Measurements from ENCODE around the gene IQGAP3.
"Not testable (repeated sequence)": the region's sequence is repeated elsewhere in the genome, so short reads cannot be mapped to it uniquely, and the experiment has no call there.

The IQGAP3 gene

GRCh38 chr1:156565519-156565918 lies 6.8 kb downstream of the IQGAP3 start:
- TF ChIP-seq ZNF274 (IDR thresholded peaks at IDR 0.05; ENCODE audit: low read depth, low read length) = no peak
- no peak overlapping the region for H3K4me3 ChIP-seq (ENCODE audit: low read length)

GRCh38 chr1:156560585-156561163 lies 11.7 kb downstream of the IQGAP3 start:
- H3K4me3 ChIP-seq (ENCODE audit: low read length) = no peak overlapping the region
- no peak for TF ChIP-seq ZNF274 (IDR thresholded peaks at IDR 0.05; ENCODE audit: low read depth, low read length)

- H3K4me3 ChIP-seq (ENCODE audit: low read length) = no peak overlapping the region
- TF ChIP-seq ZNF274 (IDR thresholded peaks at IDR 0.05; ENCODE audit: low read depth, low read length) = no peak
These were observed 12.5 kb downstream of the IQGAP3 start for GRCh38 chr1:156559797-156560385.

- no peak for TF ChIP-seq ZNF274 (IDR thresholded peaks at IDR 0.05; ENCODE audit: low read depth, low read length)
- no peak overlapping the region for H3K4me3 ChIP-seq (ENCODE audit: low read length)
These were observed 13.1 kb downstream of the IQGAP3 start for GRCh38 chr1:156559086-156559796.

GRCh38 chr1:156556354-156556753 lies 16.0 kb downstream of the IQGAP3 start:
- TF ChIP-seq ZNF274 (IDR thresholded peaks at IDR 0.05; ENCODE audit: low read depth, low read length) = no peak
- no peak overlapping the region for H3K4me3 ChIP-seq (ENCODE audit: low read length)

GRCh38 chr1:156555715-156556114 lies 16.6 kb downstream of the IQGAP3 start:
- TF ChIP-seq ZNF274 (IDR thresholded peaks at IDR 0.05; ENCODE audit: low read depth, low read length) = no peak
- H3K4me3 ChIP-seq (ENCODE audit: low read length) = no peak overlapping the region

- TF ChIP-seq ZNF274 (IDR thresholded peaks at IDR 0.05; ENCODE audit: low read depth, low read length) = no peak
- no peak overlapping the region for H3K4me3 ChIP-seq (ENCODE audit: low read length)
These were observed 17.4 kb downstream of the IQGAP3 start for GRCh38 chr1:156554971-156555370.

GRCh38 chr1:156553860-156554485 lies 18.4 kb downstream of the IQGAP3 start:
- no peak for TF ChIP-seq ZNF274 (IDR thresholded peaks at IDR 0.05; ENCODE audit: low read depth, low read length)
- H3K4me3 ChIP-seq (ENCODE audit: low read length) = no peak overlapping the region

- H3K4me3 ChIP-seq (ENCODE audit: low read length) = not testable (repeated sequence)
These were observed 19.4 kb downstream of the IQGAP3 start for GRCh38 chr1:156552937-156553336.

- TF ChIP-seq ZNF274 (IDR thresholded peaks at IDR 0.05; ENCODE audit: low read depth, low read length) = no peak
These were observed 19.8 kb downstream of the IQGAP3 start for GRCh38 chr1:156552518-156552917.

GRCh38 chr1:156551869-156552268 lies 20.5 kb downstream of the IQGAP3 start:
- TF ChIP-seq ZNF274 (IDR thresholded peaks at IDR 0.05; ENCODE audit: low read depth, low read length) = no peak
- no peak overlapping the region for H3K4me3 ChIP-seq (ENCODE audit: low read length)

More at GRCh38 chr1:156552518-156552917, 19.8 kb downstream of the IQGAP3 start:
- H3K4me3 ChIP-seq (ENCODE audit: low read length) = no peak overlapping the region

GRCh38 chr1:156551066-156551643 lies 21.2 kb downstream of the IQGAP3 start:
- H3K4me3 ChIP-seq (ENCODE audit: low read length) = no peak overlapping the region
- TF ChIP-seq ZNF274 (IDR thresholded peaks at IDR 0.05; ENCODE audit: low read depth, low read length) = no peak

- no peak for TF ChIP-seq ZNF274 (IDR thresholded peaks at IDR 0.05; ENCODE audit: low read depth, low read length)
- H3K4me3 ChIP-seq (ENCODE audit: low read length) = no peak overlapping the region
These were observed 22.0 kb downstream of the IQGAP3 start for GRCh38 chr1:156550346-156550745.

GRCh38 chr1:156549831-156550230 lies 22.5 kb downstream of the IQGAP3 start:
- TF ChIP-seq ZNF274 (IDR thresholded peaks at IDR 0.05; ENCODE audit: low read depth, low read length) = no peak
- H3K4me3 ChIP-seq (ENCODE audit: low read length) = no peak overlapping the region

All from GM08714 (cell line).